ENCODE results near the gene DLG2.

Gene DLG2

GRCh38 chr11:85095239-85095638 is 531.9 kb downstream of the DLG2 start:
- Histone ChIP-seq H3K4me1 (ENCODE audit: control insufficient read depth, insufficient read depth, low read length, poor library complexity, severe bottlenecking) (no peaks in the 10 kb centered on the region), H3K9me3 (ENCODE audit: control insufficient read depth, low read length) (no peaks in the 10 kb centered on the region), H3K4me3 (ENCODE audit: insufficient read depth, low read depth, low read length, poor library complexity, severe bottlenecking) (no peak overlapping the region), H3K36me3 (ENCODE audit: control insufficient read depth, insufficient read depth, low read length) (no peaks in the 10 kb centered on the region), H3K27ac (ENCODE audit: insufficient read depth, low read length, poor library complexity, severe bottlenecking) (no peak overlapping the region), H3K27me3 (replicated peaks; ENCODE audit: control insufficient read depth, insufficient read depth, low read length, poor library complexity, severe bottlenecking) (no peaks in the 10 kb centered on the region)
- DNase-seq: no peak

- no peak overlapping the region for H3K4me3 ChIP-seq (ENCODE audit: insufficient read depth, low read depth, low read length, poor library complexity, severe bottlenecking)
- DNase-seq: no peak
- H3K4me1 ChIP-seq (ENCODE audit: control insufficient read depth, insufficient read depth, low read length, poor library complexity, severe bottlenecking): no peaks in the 10 kb centered on the region
- no peaks in the 10 kb centered on the region for H3K9me3 ChIP-seq (ENCODE audit: control insufficient read depth, low read length)
- no peak overlapping the region for H3K27ac ChIP-seq (ENCODE audit: insufficient read depth, low read length, poor library complexity, severe bottlenecking)
- H3K27me3 ChIP-seq (replicated peaks; ENCODE audit: control insufficient read depth, insufficient read depth, low read length, poor library complexity, severe bottlenecking): no peaks in the 10 kb centered on the region
- H3K36me3 ChIP-seq (ENCODE audit: control insufficient read depth, insufficient read depth, low read length): no peaks in the 10 kb centered on the region
Measured at GRCh38 chr11:85094795-85095194, 532.3 kb downstream of the DLG2 start.

- H3K4me1 ChIP-seq (ENCODE audit: control insufficient read depth, insufficient read depth, low read length, poor library complexity, severe bottlenecking): no peaks in the 10 kb centered on the region
- DNase-seq: no peak
- no peaks in the 10 kb centered on the region for H3K36me3 ChIP-seq (ENCODE audit: control insufficient read depth, insufficient read depth, low read length)
- no peak overlapping the region for H3K4me3 ChIP-seq (ENCODE audit: insufficient read depth, low read depth, low read length, poor library complexity, severe bottlenecking)
- no peak overlapping the region for H3K27ac ChIP-seq (ENCODE audit: insufficient read depth, low read length, poor library complexity, severe bottlenecking)
- H3K9me3 ChIP-seq (ENCODE audit: control insufficient read depth, low read length): no peaks in the 10 kb centered on the region
- no peaks in the 10 kb centered on the region for H3K27me3 ChIP-seq (replicated peaks; ENCODE audit: control insufficient read depth, insufficient read depth, low read length, poor library complexity, severe bottlenecking)
Measured at GRCh38 chr11:85089654-85090053, 537.5 kb downstream of the DLG2 start.

- H3K9me3 ChIP-seq (ENCODE audit: control insufficient read depth, low read length): no peaks in the 10 kb centered on the region
- no peak overlapping the region for H3K4me3 ChIP-seq (ENCODE audit: insufficient read depth, low read depth, low read length, poor library complexity, severe bottlenecking)
- DNase-seq: no peak
- H3K36me3 ChIP-seq (ENCODE audit: control insufficient read depth, insufficient read depth, low read length): no peaks in the 10 kb centered on the region
- H3K27ac ChIP-seq (ENCODE audit: insufficient read depth, low read length, poor library complexity, severe bottlenecking): no peak overlapping the region
- H3K4me1 ChIP-seq (ENCODE audit: control insufficient read depth, insufficient read depth, low read length, poor library complexity, severe bottlenecking): no peaks in the 10 kb centered on the region
- H3K27me3 ChIP-seq (replicated peaks; ENCODE audit: control insufficient read depth, insufficient read depth, low read length, poor library complexity, severe bottlenecking): no peaks in the 10 kb centered on the region
Measured at GRCh38 chr11:85088286-85088685, 538.9 kb downstream of the DLG2 start.

GRCh38 chr11:85086504-85087284 is 540.5 kb downstream of the DLG2 start:
- no peaks in the 10 kb centered on the region for H3K4me1 ChIP-seq (ENCODE audit: control insufficient read depth, insufficient read depth, low read length, poor library complexity, severe bottlenecking)
- no peaks in the 10 kb centered on the region for H3K36me3 ChIP-seq (ENCODE audit: control insufficient read depth, insufficient read depth, low read length)
- DNase-seq: no peak
- no peaks in the 10 kb centered on the region for H3K27me3 ChIP-seq (replicated peaks; ENCODE audit: control insufficient read depth, insufficient read depth, low read length, poor library complexity, severe bottlenecking)
- H3K4me3 ChIP-seq (ENCODE audit: insufficient read depth, low read depth, low read length, poor library complexity, severe bottlenecking): no peak overlapping the region
- H3K9me3 ChIP-seq (ENCODE audit: control insufficient read depth, low read length): no peaks in the 10 kb centered on the region
- no peak overlapping the region for H3K27ac ChIP-seq (ENCODE audit: insufficient read depth, low read length, poor library complexity, severe bottlenecking)

GRCh38 chr11:85076535-85077330 is 550.4 kb downstream of the DLG2 start:
- Histone ChIP-seq H3K4me3 (ENCODE audit: insufficient read depth, low read depth, low read length, poor library complexity, severe bottlenecking) (no peak overlapping the region), H3K4me1 (ENCODE audit: control insufficient read depth, insufficient read depth, low read length, poor library complexity, severe bottlenecking) (no peaks in the 10 kb centered on the region), H3K27me3 (replicated peaks; ENCODE audit: control insufficient read depth, insufficient read depth, low read length, poor library complexity, severe bottlenecking) (no peaks in the 10 kb centered on the region), H3K27ac (ENCODE audit: insufficient read depth, low read length, poor library complexity, severe bottlenecking) (no peak overlapping the region), H3K36me3 (ENCODE audit: control insufficient read depth, insufficient read depth, low read length) (no peaks in the 10 kb centered on the region), H3K9me3 (ENCODE audit: control insufficient read depth, low read length) (no peaks in the 10 kb centered on the region)
- no peak for DNase-seq

GRCh38 chr11:85062659-85063058 is 564.5 kb downstream of the DLG2 start:
- Histone ChIP-seq H3K27me3 (replicated peaks; ENCODE audit: control insufficient read depth, insufficient read depth, low read length, poor library complexity, severe bottlenecking) (no peaks in the 10 kb centered on the region), H3K4me1 (ENCODE audit: control insufficient read depth, insufficient read depth, low read length, poor library complexity, severe bottlenecking) (no peaks in the 10 kb centered on the region)
- no peak for DNase-seq

GRCh38 chr11:85052636-85053035 is 574.5 kb downstream of the DLG2 start:
- Histone ChIP-seq H3K36me3 (ENCODE audit: control insufficient read depth, insufficient read depth, low read length) (no peaks in the 10 kb centered on the region), H3K4me3 (ENCODE audit: insufficient read depth, low read depth, low read length, poor library complexity, severe bottlenecking) (no peak overlapping the region), H3K4me1 (ENCODE audit: control insufficient read depth, insufficient read depth, low read length, poor library complexity, severe bottlenecking) (no peaks in the 10 kb centered on the region)

More at GRCh38 chr11:85062659-85063058, 564.5 kb downstream of the DLG2 start:
- no peaks in the 10 kb centered on the region for H3K9me3 ChIP-seq (ENCODE audit: control insufficient read depth, low read length)
- no peaks in the 10 kb centered on the region for H3K36me3 ChIP-seq (ENCODE audit: control insufficient read depth, insufficient read depth, low read length)
- no peak overlapping the region for H3K4me3 ChIP-seq (ENCODE audit: insufficient read depth, low read depth, low read length, poor library complexity, severe bottlenecking)
- no peak overlapping the region for H3K27ac ChIP-seq (ENCODE audit: insufficient read depth, low read length, poor library complexity, severe bottlenecking)

GRCh38 chr11:85048801-85049200 is 578.3 kb downstream of the DLG2 start:
- H3K4me1 ChIP-seq (ENCODE audit: control insufficient read depth, insufficient read depth, low read length, poor library complexity, severe bottlenecking): no peaks in the 10 kb centered on the region
- DNase-seq: no peak
- H3K9me3 ChIP-seq (ENCODE audit: control insufficient read depth, low read length): no peaks in the 10 kb centered on the region
- H3K36me3 ChIP-seq (ENCODE audit: control insufficient read depth, insufficient read depth, low read length): no peaks in the 10 kb centered on the region
- no peak overlapping the region for H3K4me3 ChIP-seq (ENCODE audit: insufficient read depth, low read depth, low read length, poor library complexity, severe bottlenecking)
- no peak overlapping the region for H3K27ac ChIP-seq (ENCODE audit: insufficient read depth, low read length, poor library complexity, severe bottlenecking)
- H3K27me3 ChIP-seq (replicated peaks; ENCODE audit: control insufficient read depth, insufficient read depth, low read length, poor library complexity, severe bottlenecking): no peaks in the 10 kb centered on the region

More at GRCh38 chr11:85052636-85053035, 574.5 kb downstream of the DLG2 start:
- Histone ChIP-seq H3K27ac (ENCODE audit: insufficient read depth, low read length, poor library complexity, severe bottlenecking) (no peak overlapping the region), H3K9me3 (ENCODE audit: control insufficient read depth, low read length) (no peaks in the 10 kb centered on the region), H3K27me3 (replicated peaks; ENCODE audit: control insufficient read depth, insufficient read depth, low read length, poor library complexity, severe bottlenecking) (no peaks in the 10 kb centered on the region)
- no peak for DNase-seq

- Histone ChIP-seq H3K27ac (ENCODE audit: insufficient read depth, low read length, poor library complexity, severe bottlenecking) (no peak overlapping the region), H3K9me3 (ENCODE audit: control insufficient read depth, low read length) (no peaks in the 10 kb centered on the region), H3K4me1 (ENCODE audit: control insufficient read depth, insufficient read depth, low read length, poor library complexity, severe bottlenecking) (no peaks in the 10 kb centered on the region), H3K36me3 (ENCODE audit: control insufficient read depth, insufficient read depth, low read length) (no peaks in the 10 kb centered on the region), H3K4me3 (ENCODE audit: insufficient read depth, low read depth, low read length, poor library complexity, severe bottlenecking) (no peak overlapping the region), H3K27me3 (replicated peaks; ENCODE audit: control insufficient read depth, insufficient read depth, low read length, poor library complexity, severe bottlenecking) (no peaks in the 10 kb centered on the region)
- no peak for DNase-seq
Measured at GRCh38 chr11:85045716-85046115, 581.4 kb downstream of the DLG2 start.

Data from effector memory CD4-positive, alpha-beta T cell (primary cell).